GM20000 (cell line): ENCODE results near the gene POLR3K.
"Not testable (repeated sequence)": the region's sequence is repeated elsewhere in the genome, so short reads cannot be mapped to it uniquely, and the experiment has no call there.

Source experiments
- DNase-seq: peaks from one replicate; pipeline ENCODE4 v3.0.0; 2012; ENCODE audit warnings: low spot score
- CTCF ChIP-seq: IDR thresholded peaks from 2 replicates; pipeline ENCODE4 v1.5.1; 2012; ENCODE audit warnings: mild to moderate bottlenecking, control low read depth; ENCODE audit errors: extremely low read depth, missing control alignments

Gene POLR3K

GRCh38 chr16:10772-11171 lies 42.6 kb downstream of the POLR3K start:
- DNase-seq, result not testable (repeated sequence)
- TF ChIP-seq CTCF, result peak; percentile 57

- TF ChIP-seq CTCF, result no peak
- DNase-seq, result no peak
Observed at GRCh38 chr16:9903-10665, 43.3 kb downstream of the POLR3K start.
